DND-41 (cell line): ENCODE measurements around the gene FLNB.

Source experiments
- ATAC-seq: fragments of 200-7000 bp; cut with Tn5 transposase; 3 replicates; pipeline ENCODE4 v1.9.1; 2021; ENCODE audit warnings: low read depth; ENCODE audit not compliant: insufficient read depth
- DNase-seq: peaks from one replicate; pipeline ENCODE4 v3.0.0-alpha.2; 2020
- H2AFZ ChIP-seq: 2 replicates; pipeline ENCODE4 v1.6.0; 2012; ENCODE audit warnings: low read depth, low read length
- H3K27ac ChIP-seq: 2 replicates; pipeline ENCODE4 v1.5.1; 2012; ENCODE audit warnings: low read length, inconsistent platforms
- H3K27me3 ChIP-seq: fragments of 200-600 bp; sonication (generic); 2 replicates; pipeline ENCODE4 v1.6.0; 2012; ENCODE audit warnings: low read length, mild to moderate bottlenecking, inconsistent platforms; ENCODE audit not compliant: insufficient read depth, poor library complexity
- H3K36me3 ChIP-seq: 2 replicates; pipeline ENCODE4 v1.5.1; 2012; ENCODE audit warnings: low read length, inconsistent platforms; ENCODE audit not compliant: insufficient read depth
- H3K4me1 ChIP-seq: 2 replicates; pipeline ENCODE4 v1.5.1; 2012; ENCODE audit warnings: mild to moderate bottlenecking, low read length; ENCODE audit not compliant: insufficient read depth
- H3K4me2 ChIP-seq: 2 replicates; pipeline ENCODE4 v1.6.0; 2012; ENCODE audit warnings: mild to moderate bottlenecking, moderate library complexity, low read length, inconsistent platforms; ENCODE audit not compliant: insufficient read depth
- H3K4me3 ChIP-seq, 2 experiments: fragments of 200-600 bp in 1 of 2; shearing (Covaris generic) in 1 of 2; 2 replicates each; pipeline ENCODE4 v1.5.1; 2012 to 2016; ENCODE audit warnings: inconsistent platforms in 2 of 2, low read length in 2 of 2, mild to moderate bottlenecking in 2 of 2, low read depth in 1 of 2, moderate library complexity in 1 of 2
- H3K79me2 ChIP-seq: 2 replicates; pipeline ENCODE4 v1.6.0; 2012; ENCODE audit warnings: low read length, inconsistent platforms; ENCODE audit not compliant: insufficient read depth
- H3K9ac ChIP-seq: 2 replicates; pipeline ENCODE4 v1.6.0; 2012; ENCODE audit warnings: low read depth, mild to moderate bottlenecking, inconsistent platforms, low read length, moderate library complexity
- H3K9me3 ChIP-seq: 2 replicates; pipeline ENCODE4 v1.5.1; 2012; ENCODE audit warnings: low read length, moderate library complexity, mild to moderate bottlenecking, inconsistent platforms; ENCODE audit not compliant: insufficient read depth, severe bottlenecking
- H4K20me1 ChIP-seq: 2 replicates; pipeline ENCODE4 v1.6.0; 2012; ENCODE audit warnings: low read length; ENCODE audit not compliant: insufficient read depth
- CTCF ChIP-seq: IDR thresholded peaks from 2 replicates; pipeline ENCODE4 v1.5.1; 2012; ENCODE audit warnings: borderline replicate concordance, low read length, moderate library complexity, mild to moderate bottlenecking; ENCODE audit not compliant: poor library complexity, severe bottlenecking; ENCODE audit errors: extremely low read depth
- EZH2 ChIP-seq: IDR thresholded peaks from 3 replicates; pipeline ENCODE4 v1.6.1; 2012; ENCODE audit warnings: borderline replicate concordance, low read depth, mild to moderate bottlenecking, moderate library complexity, low read length, inconsistent platforms; ENCODE audit not compliant: severe bottlenecking

Gene FLNB

GRCh38 chr3:58154626-58155449 is 146.6 kb downstream of the FLNB start:
- no peaks in the 10 kb centered on the region for H3K79me2 ChIP-seq
- H4K20me1 ChIP-seq: no peaks in the 10 kb centered on the region
- no peaks in the 10 kb centered on the region for H3K27me3 ChIP-seq
- H3K9ac ChIP-seq: no peak overlapping the region
- no peak for DNase-seq
- no peak overlapping the region for H3K4me3 ChIP-seq
- ATAC-seq: no peak
- no peak for TF ChIP-seq CTCF
- no peak for TF ChIP-seq EZH2
- no peak overlapping the region for H3K4me2 ChIP-seq
- H3K9me3 ChIP-seq: no peaks in the 10 kb centered on the region
- H3K27ac ChIP-seq: no peak overlapping the region
- H3K36me3 ChIP-seq: peaks cover 92% of the 10 kb centered on the region
- no peak overlapping the region for H2AFZ ChIP-seq
- no peaks in the 10 kb centered on the region for H3K4me1 ChIP-seq

- no peak for TF ChIP-seq EZH2
- no peak overlapping the region for H3K4me3 ChIP-seq
- H4K20me1 ChIP-seq: no peaks in the 10 kb centered on the region
- H3K79me2 ChIP-seq: no peaks in the 10 kb centered on the region
- no peaks in the 10 kb centered on the region for H3K4me1 ChIP-seq
- H3K9ac ChIP-seq: no peak overlapping the region
- peaks cover 90% of the 10 kb centered on the region for H3K36me3 ChIP-seq
- DNase-seq (no peak), ATAC-seq (no peak)
- H2AFZ ChIP-seq: no peak overlapping the region
- no peak overlapping the region for H3K27ac ChIP-seq
- no peak overlapping the region for H3K4me2 ChIP-seq
- no peaks in the 10 kb centered on the region for H3K27me3 ChIP-seq
- H3K9me3 ChIP-seq: no peaks in the 10 kb centered on the region
Measured at GRCh38 chr3:58155838-58156237, 147.6 kb downstream of the FLNB start.

- TF ChIP-seq CTCF (no peak), EZH2 (no peak)
- DNase-seq (no peak), ATAC-seq (no peak)
- no peaks in the 10 kb centered on the region for H3K27me3 ChIP-seq
- no peaks in the 10 kb centered on the region for H3K79me2 ChIP-seq
- no peak overlapping the region for H2AFZ ChIP-seq
- H3K36me3 ChIP-seq: peaks cover 90% of the 10 kb centered on the region
- H3K4me2 ChIP-seq: no peak overlapping the region
- H4K20me1 ChIP-seq: no peaks in the 10 kb centered on the region
- no peak overlapping the region for H3K27ac ChIP-seq
- H3K9me3 ChIP-seq: no peaks in the 10 kb centered on the region
- no peaks in the 10 kb centered on the region for H3K4me1 ChIP-seq
- H3K4me3 ChIP-seq: no peak overlapping the region
- H3K9ac ChIP-seq: no peak overlapping the region
Measured at GRCh38 chr3:58157700-58158099, 149.5 kb downstream of the FLNB start.

- no peaks in the 10 kb centered on the region for H3K9me3 ChIP-seq
- H3K4me2 ChIP-seq: no peak overlapping the region
- no peaks in the 10 kb centered on the region for H3K27me3 ChIP-seq
- no peak overlapping the region for H3K9ac ChIP-seq
- ATAC-seq: no peak
- no peak for TF ChIP-seq CTCF
- TF ChIP-seq EZH2: no peak
- H3K36me3 ChIP-seq: peaks cover 90% of the 10 kb centered on the region
- no peaks in the 10 kb centered on the region for H4K20me1 ChIP-seq
- H3K79me2 ChIP-seq: no peaks in the 10 kb centered on the region
- H2AFZ ChIP-seq: no peak overlapping the region
- no peak for DNase-seq
- H3K4me1 ChIP-seq: no peaks in the 10 kb centered on the region
- H3K27ac ChIP-seq: no peak overlapping the region
- no peak overlapping the region for H3K4me3 ChIP-seq
Measured at GRCh38 chr3:58158442-58159153, 150.4 kb downstream of the FLNB start.
